GM18526 (cell line): Measurements from ENCODE around the gene ZNF484.

Source experiments
- POLR2A ChIP-seq: IDR thresholded peaks from 3 replicates; pipeline ENCODE4 v1.6.1; 2011; ENCODE audit not compliant: insufficient read length; ENCODE audit errors: extremely low read depth

ZNF484 gene

GRCh38 chr9:92877531-92878430, at the start of gene ZNF484:
TSS of gene ZNF484 (minus strand) at chr9:92878038. CDS start at chr9:92875029, 3,009 bp downstream.
- peak; percentile 53 for TF ChIP-seq POLR2A

DNA sequence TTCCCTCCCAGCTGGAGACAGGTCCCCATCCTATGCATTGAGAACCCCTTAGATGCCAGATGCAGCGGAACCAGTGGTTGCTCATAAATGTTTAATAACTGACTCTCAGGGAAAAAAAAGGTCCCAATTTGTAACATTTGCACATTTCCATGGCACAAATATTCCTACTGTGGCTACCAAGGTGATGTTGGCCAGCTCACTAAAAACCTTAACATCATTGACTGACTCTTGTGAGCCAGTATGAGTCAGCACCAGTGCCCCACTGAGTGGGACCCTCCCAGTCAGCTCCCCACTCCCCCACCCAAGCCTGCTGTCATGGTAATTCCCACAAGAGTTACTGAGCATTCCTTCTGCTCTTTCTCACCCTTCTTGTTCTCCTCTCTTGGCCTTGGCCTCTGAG, 42.6 kb upstream of the ZNF484 start:
- no peak for TF ChIP-seq POLR2A

- no peak for TF ChIP-seq POLR2A
Measured at GRCh38 chr9:92917176-92917800, 39.5 kb upstream of the ZNF484 start.

DNA sequence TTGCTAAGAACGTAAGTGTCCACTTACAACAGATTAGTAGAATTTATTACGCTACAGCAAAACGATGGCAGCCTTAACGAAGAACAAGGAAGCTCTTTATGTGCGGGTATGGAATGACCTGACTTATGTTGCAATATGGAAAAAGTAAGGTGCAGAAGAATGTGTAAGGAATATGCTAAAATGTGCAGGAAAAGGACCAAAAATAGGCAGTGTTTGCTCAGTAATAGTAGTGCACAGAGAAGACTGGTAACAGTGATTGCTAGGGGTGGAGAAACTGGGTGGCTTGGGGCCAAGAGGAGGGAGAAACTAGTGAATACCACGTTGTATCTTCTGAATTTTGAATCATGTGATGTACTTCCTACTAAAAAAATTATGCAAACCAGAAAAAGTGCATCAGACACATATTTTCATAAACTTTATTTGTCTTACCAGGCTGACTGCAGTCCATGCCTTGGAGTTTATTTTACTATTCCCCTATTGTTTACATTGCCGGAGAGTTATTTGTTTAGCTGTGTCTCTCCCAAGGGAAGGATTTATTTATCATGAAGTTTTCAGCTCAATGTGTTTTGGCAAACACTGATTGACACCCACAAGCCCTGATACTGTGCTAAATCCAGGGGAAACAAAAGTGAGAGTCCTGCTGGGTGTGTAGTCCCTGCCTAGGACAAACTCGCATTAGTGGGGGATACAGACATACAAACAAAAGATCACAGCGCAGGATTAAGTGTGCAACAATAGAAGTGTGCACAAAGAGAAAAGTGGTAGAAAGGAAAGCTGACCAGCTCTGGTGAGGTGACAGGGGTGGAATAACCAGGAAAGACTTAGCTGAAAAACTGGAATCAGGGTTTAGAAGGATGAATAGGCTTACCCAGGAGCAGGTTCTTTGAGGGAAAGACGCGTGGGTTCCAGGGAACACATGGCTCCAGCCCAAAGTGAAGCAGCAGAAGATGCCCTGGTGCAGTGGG, 34.0 kb upstream of the ZNF484 start:
- TF ChIP-seq POLR2A = no peak

DNA sequence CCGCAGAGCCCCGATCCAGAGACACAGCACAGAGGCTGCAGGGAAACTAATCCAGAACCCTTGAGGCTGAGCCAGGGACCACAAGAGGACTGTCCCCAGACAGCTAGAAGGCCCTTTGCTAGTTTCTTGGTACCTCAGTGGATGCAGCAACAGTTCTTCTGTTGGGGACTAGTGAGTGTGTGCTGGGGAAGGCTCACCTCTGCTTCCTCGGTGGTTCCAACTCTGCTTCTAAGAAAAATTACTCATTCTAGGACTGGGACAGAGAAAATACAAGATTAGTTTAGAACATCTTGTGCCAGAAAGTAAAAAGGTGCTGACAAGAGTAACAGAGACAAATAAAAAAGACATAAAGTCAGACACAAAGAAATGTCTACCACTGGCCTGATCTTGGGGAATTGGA, 19.5 kb upstream of the ZNF484 start:
- TF ChIP-seq POLR2A = no peak

DNA sequence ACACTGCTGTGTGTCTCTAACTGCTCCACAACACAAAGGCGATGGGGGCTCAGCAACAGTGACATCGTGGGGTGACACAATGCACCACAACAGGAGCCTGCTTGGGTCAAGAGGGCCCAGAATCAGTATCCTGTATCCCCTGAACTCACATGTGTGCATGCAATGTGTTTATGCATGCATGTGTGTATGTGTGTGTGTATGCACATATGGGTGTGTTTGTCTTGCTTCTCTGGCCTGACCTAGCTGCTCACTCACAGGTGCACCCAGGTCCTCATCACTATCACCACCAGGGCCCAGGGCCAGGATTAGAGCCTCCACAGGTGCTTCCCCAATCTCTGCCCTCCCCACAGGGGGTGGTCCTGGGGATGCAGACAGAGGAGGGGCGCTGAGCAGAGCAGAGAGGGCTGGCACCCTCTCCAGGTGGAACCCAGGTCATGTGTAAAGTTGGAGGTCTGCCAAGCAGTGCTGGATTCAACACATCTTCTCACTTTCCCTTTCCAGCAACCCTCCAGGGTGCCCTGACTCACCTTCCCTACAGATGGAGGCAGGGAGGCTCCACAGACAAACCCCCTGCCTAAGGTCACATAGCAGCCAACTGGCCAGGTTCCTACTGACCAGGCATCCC, 18.1 kb upstream of the ZNF484 start:
- no peak for TF ChIP-seq POLR2A

- TF ChIP-seq POLR2A = no peak
Measured at GRCh38 chr9:92894711-92895362, 17.0 kb upstream of the ZNF484 start.

DNA sequence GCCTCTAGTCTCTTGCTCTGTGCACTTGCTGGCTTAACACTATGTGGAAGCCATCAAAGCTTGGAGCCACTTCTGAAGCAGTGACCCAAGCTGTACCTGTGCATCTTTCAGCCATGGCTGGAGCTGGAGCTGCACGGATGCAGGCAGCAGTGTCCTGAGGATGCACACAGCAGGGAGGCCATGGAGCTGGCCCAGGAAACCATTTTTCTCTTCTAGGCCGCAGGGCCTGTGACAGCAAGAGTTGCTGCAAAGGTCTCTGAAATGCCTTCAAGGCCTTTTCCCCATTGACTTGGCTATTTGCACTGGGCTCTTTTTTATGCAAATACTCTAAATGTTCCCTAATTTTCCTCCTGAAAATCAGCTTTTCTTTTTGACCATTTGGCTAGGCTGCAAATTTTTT, 12.9 kb upstream of the ZNF484 start:
- no peak for TF ChIP-seq POLR2A

- TF ChIP-seq POLR2A = no peak
Measured at GRCh38 chr9:92887880-92888338, 10.1 kb upstream of the ZNF484 start.

GRCh38 chr9:92882276-92882675, 4.4 kb upstream of the ZNF484 start:
- TF ChIP-seq POLR2A = no peak

GRCh38 chr9:92875373-92875772, 2.5 kb downstream of the ZNF484 start:
- TF ChIP-seq POLR2A = no peak

DNA sequence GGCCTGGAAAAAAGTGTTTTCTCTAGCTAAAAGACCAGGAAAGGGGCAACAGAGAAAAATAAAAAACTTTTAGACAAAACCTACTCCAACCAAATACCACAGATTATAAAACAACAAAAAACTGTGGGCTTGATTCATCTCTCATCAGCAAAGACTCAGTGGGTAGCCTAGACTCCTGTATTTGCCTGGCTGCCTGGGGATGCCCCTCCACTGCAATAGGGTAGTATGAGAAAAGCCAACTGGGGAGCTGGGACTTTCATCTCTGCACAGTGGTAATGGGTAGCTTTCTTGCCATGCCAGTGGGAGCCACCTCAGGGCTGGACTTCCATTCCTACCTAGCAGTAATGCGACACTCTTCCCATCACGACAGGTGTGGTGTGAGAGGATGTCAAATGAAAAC, 7.5 kb downstream of the ZNF484 start:
- TF ChIP-seq POLR2A = no peak

GRCh38 chr9:92864152-92864551, 13.7 kb downstream of the ZNF484 start:
- no peak for TF ChIP-seq POLR2A

- TF ChIP-seq POLR2A = no peak
Measured at GRCh38 chr9:92860867-92861266, 17.0 kb downstream of the ZNF484 start.
